Liver (tissue), 9 donors: ENCODE data around the gene TCEANC. TPM values are rescaled to one million over a fixed set of nuclear protein-coding genes. Genes with fewer than 3 reads are reported as not detected.

ENCODE experiments used
- DNase-seq: peaks from one replicate; pipeline ENCODE4 v3.0.0-alpha.2; 2017; ENCODE audit warnings: low spot score
- H3K27ac ChIP-seq, 2 donors: one replicate each; pipeline ENCODE4 v1.7.0; 2013; ENCODE audit warnings: inconsistent platforms in 2 of 2, low read length in 2 of 2, control low read depth in 1 of 2, low read depth in 1 of 2, mild to moderate bottlenecking in 1 of 2
- H3K27me3 ChIP-seq, 4 donors: one replicate each; pipeline versions ENCODE4 v1.6.1 to v1.7.0; 2013; ENCODE audit warnings: low read length in 3 of 4, inconsistent platforms in 1 of 4, mild to moderate bottlenecking in 1 of 4, moderate library complexity in 1 of 4; ENCODE audit not compliant: control insufficient read depth in 4 of 4, insufficient read depth in 4 of 4
- H3K36me3 ChIP-seq, 4 donors: one replicate each; pipeline versions ENCODE4 v1.6.1 to v1.7.0; 2013; ENCODE audit warnings: low read length in 3 of 4, mild to moderate bottlenecking in 3 of 4, low read depth in 1 of 4, moderate library complexity in 1 of 4; ENCODE audit not compliant: control insufficient read depth in 4 of 4, insufficient read depth in 3 of 4
- H3K4me1 ChIP-seq, 4 donors: one replicate each; pipeline versions ENCODE4 v1.6.1 to v1.7.0; 2013; ENCODE audit warnings: low read length in 3 of 4, mild to moderate bottlenecking in 3 of 4, moderate library complexity in 1 of 4; ENCODE audit not compliant: control insufficient read depth in 4 of 4, insufficient read depth in 4 of 4
- H3K4me3 ChIP-seq, 3 donors: one replicate each; pipeline versions ENCODE4 v1.6.1 to v1.7.0; 2013; ENCODE audit warnings: low read length in 3 of 3, control low read depth in 1 of 3, low read depth in 1 of 3, mild to moderate bottlenecking in 1 of 3
- H3K9ac ChIP-seq, 2 donors: one replicate each; pipeline ENCODE4 v1.7.0; 2013; ENCODE audit warnings: low read length in 2 of 2, mild to moderate bottlenecking in 2 of 2, moderate library complexity in 2 of 2, control low read depth in 1 of 2, low read depth in 1 of 2
- H3K9me3 ChIP-seq, 4 donors: one replicate each; pipeline versions ENCODE4 v1.6.1 to v1.7.0; 2013; ENCODE audit warnings: low read length in 3 of 4; ENCODE audit not compliant: control insufficient read depth in 4 of 4
- EGR1 ChIP-seq, 2 donors: IDR thresholded peaks; 2 replicates each; pipeline ENCODE4 v1.6.1; 2016 to 2018; ENCODE audit warnings: antibody characterized with exemption in 2 of 2, low read depth in 2 of 2
- FOXA1 ChIP-seq: IDR thresholded peaks from 2 replicates; pipeline ENCODE4 v1.6.1; 2016; ENCODE audit warnings: antibody characterized with exemption
- FOXA2 ChIP-seq: IDR thresholded peaks from 2 replicates; pipeline ENCODE4 v1.6.1; 2016; ENCODE audit warnings: antibody characterized with exemption
- GABPA ChIP-seq, 2 donors: IDR thresholded peaks in 1 of 2; conservative IDR thresholded peaks in 1 of 2; 2 replicates each; pipeline ENCODE4 v1.6.1; 2016; ENCODE audit warnings: antibody characterized with exemption in 2 of 2, mild to moderate bottlenecking in 1 of 2, moderate library complexity in 1 of 2
- HNF4A ChIP-seq, 2 donors: conservative IDR thresholded peaks; 2 replicates each; pipeline ENCODE4 v1.6.1; 2016; ENCODE audit warnings: antibody characterized with exemption in 2 of 2, mild to moderate bottlenecking in 2 of 2
- HNF4G ChIP-seq: IDR thresholded peaks from 2 replicates; pipeline ENCODE4 v1.6.1; 2016; ENCODE audit warnings: antibody characterized with exemption
- JUND ChIP-seq, 2 donors: IDR thresholded peaks; 2 replicates each; pipeline ENCODE4 v1.6.1; 2016; ENCODE audit warnings: antibody characterized with exemption in 2 of 2
- NR2F2 ChIP-seq: IDR thresholded peaks from 2 replicates; pipeline ENCODE4 v1.6.1; 2016; ENCODE audit warnings: antibody characterized with exemption
- RAD21 ChIP-seq, 2 donors: IDR thresholded peaks; 2 replicates each; pipeline ENCODE4 v1.6.1; 2016; ENCODE audit warnings: antibody characterized with exemption in 2 of 2, mild to moderate bottlenecking in 2 of 2
- RXRA ChIP-seq, 2 donors: IDR thresholded peaks; 2 replicates each; pipeline ENCODE4 v1.6.1; 2017 to 2018; ENCODE audit warnings: antibody characterized with exemption in 2 of 2, mild to moderate bottlenecking in 1 of 2
- SP1 ChIP-seq: IDR thresholded peaks from 2 replicates; pipeline ENCODE4 v1.6.1; 2018; ENCODE audit warnings: antibody characterized with exemption, mild to moderate bottlenecking
- TAF1 ChIP-seq: conservative IDR thresholded peaks from 2 replicates; pipeline ENCODE4 v1.6.1; 2016; ENCODE audit warnings: antibody characterized with exemption, mild to moderate bottlenecking
- WGBS: extraction: QIAGEN DNeasy Blood & Tissue Kit; methylation state at CpG from one replicate; pipeline ENCODE4 v1.1.7; 2013; 5-methylcytosine and 5-hydroxymethylcytosine counted together
- polyA plus RNA-seq, 2 donors: library from polyadenylated mRNA; stranded (reverse) in 1 of 2; unstranded in 1 of 2; fragments of 200-250 nt in 1 of 2; fragments of >200 nt in 1 of 2; fragmentation: Nextera tagmentation in 1 of 2; extraction: Ambion mirVana in 1 of 2; gene quantifications; one replicate each; pipeline versions ENCODE4 v1.2.1 to v1.2.3, GENCODE V29; 2013 to 2015
- total RNA-seq, 2 donors: library from RNA; depleted of rRNA; stranded (reverse); fragments of >200 nt; gene quantifications; one replicate each; pipeline ENCODE4 v1.2.3, GENCODE V29; 2014
- TF ChIP-seq, protein P1 (sequence below): fragments of 150-350 bp; IDR thresholded peaks from 2 replicates; pipeline ENCODE4 v1.5.1; 2017; ENCODE audit warnings: improper control_type of control experiment, low read depth, low read length; ENCODE audit not compliant: missing input control
- TF ChIP-seq, protein P2 (sequence below): IDR thresholded peaks from 2 replicates; pipeline ENCODE4 v1.6.1; 2016; ENCODE audit warnings: antibody characterized with exemption, mild to moderate bottlenecking
- TF ChIP-seq, protein P3 (sequence below): IDR thresholded peaks from 2 replicates; pipeline ENCODE4 v1.6.1; 2016; ENCODE audit warnings: antibody characterized with exemption
- donor health status: healthy.
- donor health status: healthy.
- donor health status: healthy.
- donor health status: healthy.
- donor health status: healthy.

The TCEANC gene
- total and polyA plus RNA-seq, 4 donors = 0.73 to 7.7 (median 3.6) TPM

DNA sequence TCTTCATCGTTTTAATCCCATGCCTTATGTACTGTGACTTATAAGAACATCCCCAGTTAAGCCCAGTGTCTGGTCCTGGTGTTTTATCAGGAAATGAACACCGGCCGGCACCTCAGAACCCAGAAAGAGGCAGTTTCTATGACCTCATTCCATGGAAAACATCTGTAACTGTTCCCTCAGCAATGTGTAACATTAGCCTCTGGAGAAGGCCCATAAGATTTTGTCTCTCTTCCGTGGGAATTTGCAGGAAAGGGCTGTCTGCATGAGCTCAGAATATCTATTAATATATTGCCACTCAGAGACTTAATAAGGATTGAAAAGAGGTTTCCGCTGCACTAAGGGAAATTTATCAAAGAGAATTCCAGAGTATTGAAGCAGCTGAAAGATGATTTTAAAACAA lies 3.1 kb upstream of the TCEANC start:
- H3K27ac ChIP-seq = no peak overlapping the region
- 89% methylated on average over 5 of the region's 5 CpGs for WGBS
- no peak for TF ChIP-seq JUND (IDR thresholded peaks at IDR 0.05)
- TF ChIP-seq, protein P1, sequence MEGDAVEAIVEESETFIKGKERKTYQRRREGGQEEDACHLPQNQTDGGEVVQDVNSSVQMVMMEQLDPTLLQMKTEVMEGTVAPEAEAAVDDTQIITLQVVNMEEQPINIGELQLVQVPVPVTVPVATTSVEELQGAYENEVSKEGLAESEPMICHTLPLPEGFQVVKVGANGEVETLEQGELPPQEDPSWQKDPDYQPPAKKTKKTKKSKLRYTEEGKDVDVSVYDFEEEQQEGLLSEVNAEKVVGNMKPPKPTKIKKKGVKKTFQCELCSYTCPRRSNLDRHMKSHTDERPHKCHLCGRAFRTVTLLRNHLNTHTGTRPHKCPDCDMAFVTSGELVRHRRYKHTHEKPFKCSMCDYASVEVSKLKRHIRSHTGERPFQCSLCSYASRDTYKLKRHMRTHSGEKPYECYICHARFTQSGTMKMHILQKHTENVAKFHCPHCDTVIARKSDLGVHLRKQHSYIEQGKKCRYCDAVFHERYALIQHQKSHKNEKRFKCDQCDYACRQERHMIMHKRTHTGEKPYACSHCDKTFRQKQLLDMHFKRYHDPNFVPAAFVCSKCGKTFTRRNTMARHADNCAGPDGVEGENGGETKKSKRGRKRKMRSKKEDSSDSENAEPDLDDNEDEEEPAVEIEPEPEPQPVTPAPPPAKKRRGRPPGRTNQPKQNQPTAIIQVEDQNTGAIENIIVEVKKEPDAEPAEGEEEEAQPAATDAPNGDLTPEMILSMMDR = no peak
- no peak overlapping the region for H3K9ac ChIP-seq
- DNase-seq = no peak
- no peaks in the 10 kb centered on the region for H3K27me3 ChIP-seq
- H3K9me3 ChIP-seq = no peaks in the 10 kb centered on the region
- no peak overlapping the region for H3K4me3 ChIP-seq
- no peaks in the 10 kb centered on the region for H3K36me3 ChIP-seq
- H3K4me1 ChIP-seq = peaks cover 0 to 23% (median 18%) of the 10 kb centered on the region in 4 donors

DNA sequence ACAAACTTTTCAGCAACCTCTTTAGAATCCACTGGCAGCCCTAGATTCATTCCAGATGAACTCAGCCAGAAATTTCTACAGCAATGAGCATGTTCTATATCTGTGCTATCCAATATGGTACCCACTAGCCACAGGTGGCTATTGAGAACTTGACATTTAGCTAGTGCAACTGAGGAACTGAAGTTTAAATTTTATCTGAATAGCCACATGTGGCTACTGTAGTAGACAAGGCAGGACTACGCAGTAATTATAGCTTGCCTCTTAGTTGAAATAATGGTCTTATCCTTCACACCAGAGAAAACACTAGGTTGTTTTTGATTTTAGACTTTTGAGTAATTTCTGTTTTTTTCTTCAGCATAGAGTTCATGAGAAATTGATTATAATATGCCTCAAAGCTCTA lies 2.6 kb upstream of the TCEANC start:
- Histone ChIP-seq H3K9me3 (no peaks in the 10 kb centered on the region), H3K4me1 (peaks cover 0 to 23% (median 18%) of the 10 kb centered on the region in 4 donors), H3K27me3 (no peaks in the 10 kb centered on the region), H3K36me3 (no peaks in the 10 kb centered on the region), H3K9ac (no peak overlapping the region), H3K4me3 (no peak overlapping the region), H3K27ac (no peak overlapping the region)
- 98% methylated on average over 1 of the region's 1 CpG for WGBS
- no peak for DNase-seq
- TF ChIP-seq SP1 (no peak), HNF4A (conservative IDR thresholded peaks at IDR 0.05) (no peak), TAF1 (no peak), GABPA (IDR thresholded peaks at IDR 0.05 in 1 of 2, conservative IDR thresholded peaks at IDR 0.05 in 1 of 2) (no peak), RXRA (IDR thresholded peaks at IDR 0.05) (no peak), EGR1 (IDR thresholded peaks at IDR 0.05; ENCODE audit: low read depth in 2 of 2) (no peak), JUND (IDR thresholded peaks at IDR 0.05) (no peak), NR2F2 (no peak), RAD21 (IDR thresholded peaks at IDR 0.05) (no peak), FOXA1 (no peak), FOXA2 (no peak), HNF4G (no peak)
- TF ChIP-seq, protein P2, sequence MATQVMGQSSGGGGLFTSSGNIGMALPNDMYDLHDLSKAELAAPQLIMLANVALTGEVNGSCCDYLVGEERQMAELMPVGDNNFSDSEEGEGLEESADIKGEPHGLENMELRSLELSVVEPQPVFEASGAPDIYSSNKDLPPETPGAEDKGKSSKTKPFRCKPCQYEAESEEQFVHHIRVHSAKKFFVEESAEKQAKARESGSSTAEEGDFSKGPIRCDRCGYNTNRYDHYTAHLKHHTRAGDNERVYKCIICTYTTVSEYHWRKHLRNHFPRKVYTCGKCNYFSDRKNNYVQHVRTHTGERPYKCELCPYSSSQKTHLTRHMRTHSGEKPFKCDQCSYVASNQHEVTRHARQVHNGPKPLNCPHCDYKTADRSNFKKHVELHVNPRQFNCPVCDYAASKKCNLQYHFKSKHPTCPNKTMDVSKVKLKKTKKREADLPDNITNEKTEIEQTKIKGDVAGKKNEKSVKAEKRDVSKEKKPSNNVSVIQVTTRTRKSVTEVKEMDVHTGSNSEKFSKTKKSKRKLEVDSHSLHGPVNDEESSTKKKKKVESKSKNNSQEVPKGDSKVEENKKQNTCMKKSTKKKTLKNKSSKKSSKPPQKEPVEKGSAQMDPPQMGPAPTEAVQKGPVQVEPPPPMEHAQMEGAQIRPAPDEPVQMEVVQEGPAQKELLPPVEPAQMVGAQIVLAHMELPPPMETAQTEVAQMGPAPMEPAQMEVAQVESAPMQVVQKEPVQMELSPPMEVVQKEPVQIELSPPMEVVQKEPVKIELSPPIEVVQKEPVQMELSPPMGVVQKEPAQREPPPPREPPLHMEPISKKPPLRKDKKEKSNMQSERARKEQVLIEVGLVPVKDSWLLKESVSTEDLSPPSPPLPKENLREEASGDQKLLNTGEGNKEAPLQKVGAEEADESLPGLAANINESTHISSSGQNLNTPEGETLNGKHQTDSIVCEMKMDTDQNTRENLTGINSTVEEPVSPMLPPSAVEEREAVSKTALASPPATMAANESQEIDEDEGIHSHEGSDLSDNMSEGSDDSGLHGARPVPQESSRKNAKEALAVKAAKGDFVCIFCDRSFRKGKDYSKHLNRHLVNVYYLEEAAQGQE = no peak
- TF ChIP-seq, protein P3, sequence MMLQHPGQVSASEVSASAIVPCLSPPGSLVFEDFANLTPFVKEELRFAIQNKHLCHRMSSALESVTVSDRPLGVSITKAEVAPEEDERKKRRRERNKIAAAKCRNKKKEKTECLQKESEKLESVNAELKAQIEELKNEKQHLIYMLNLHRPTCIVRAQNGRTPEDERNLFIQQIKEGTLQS = no peak
- TF ChIP-seq, protein P1 = no peak
